ENCODE results near the gene RAB36.

The RAB36 gene

GRCh38 chr22:23187211-23187610, 41.9 kb downstream of the RAB36 start:
- H3K36me3 ChIP-seq = peaks cover 5% of the 10 kb centered on the region

GRCh38 chr22:23187871-23188700, 42.8 kb downstream of the RAB36 start:
- Histone ChIP-seq H3K4me3 (ENCODE audit: low read depth, low read length) (no peak overlapping the region), H3K9me3 (no peaks in the 10 kb centered on the region), H3K36me3 (no peaks in the 10 kb centered on the region), H3K4me1 (no peaks in the 10 kb centered on the region; the same call in none of the 2 replicates), H3K27me3 (no peaks in the 10 kb centered on the region)
- no peak for DNase-seq
- TF ChIP-seq CTCF (IDR thresholded peaks at IDR 0.05; ENCODE audit: low read depth, low read length) = no peak

More at GRCh38 chr22:23187211-23187610, 41.9 kb downstream of the RAB36 start:
- Histone ChIP-seq H3K4me3 (ENCODE audit: low read depth, low read length) (no peak overlapping the region), H3K27me3 (no peaks in the 10 kb centered on the region), H3K9me3 (no peaks in the 10 kb centered on the region), H3K4me1 (peaks cover 3% of the 10 kb centered on the region)
- TF ChIP-seq CTCF (IDR thresholded peaks at IDR 0.05; ENCODE audit: low read depth, low read length) = no peak
- DNase-seq = no peak

- DNase-seq = no peak
- TF ChIP-seq CTCF (IDR thresholded peaks at IDR 0.05; ENCODE audit: low read depth, low read length) = no peak
Measured at GRCh38 chr22:23190526-23190925, 45.2 kb downstream of the RAB36 start.

GRCh38 chr22:23192133-23192532, 46.9 kb downstream of the RAB36 start:
- Histone ChIP-seq H3K4me1 (no peaks in the 10 kb centered on the region), H3K4me3 (ENCODE audit: low read depth, low read length) (no peak overlapping the region), H3K27me3 (no peaks in the 10 kb centered on the region), H3K36me3 (no peaks in the 10 kb centered on the region), H3K9me3 (no peaks in the 10 kb centered on the region)
- DNase-seq = no peak
- no peak for TF ChIP-seq CTCF (IDR thresholded peaks at IDR 0.05; ENCODE audit: low read depth, low read length)

More at GRCh38 chr22:23190526-23190925, 45.2 kb downstream of the RAB36 start:
- Histone ChIP-seq H3K4me1 (no peaks in the 10 kb centered on the region), H3K27me3 (no peaks in the 10 kb centered on the region), H3K36me3 (no peaks in the 10 kb centered on the region), H3K4me3 (ENCODE audit: low read depth, low read length) (no peak overlapping the region), H3K9me3 (no peaks in the 10 kb centered on the region)

GRCh38 chr22:23192558-23192957, 47.3 kb downstream of the RAB36 start:
- no peak for TF ChIP-seq CTCF (IDR thresholded peaks at IDR 0.05; ENCODE audit: low read depth, low read length)
- Histone ChIP-seq H3K9me3 (no peaks in the 10 kb centered on the region), H3K36me3 (no peaks in the 10 kb centered on the region), H3K4me3 (ENCODE audit: low read depth, low read length) (no peak overlapping the region), H3K4me1 (no peaks in the 10 kb centered on the region), H3K27me3 (no peaks in the 10 kb centered on the region)
- DNase-seq = no peak

GRCh38 chr22:23193196-23193827, 48.0 kb downstream of the RAB36 start:
- Histone ChIP-seq H3K27me3 (no peaks in the 10 kb centered on the region), H3K9me3 (no peaks in the 10 kb centered on the region), H3K4me3 (ENCODE audit: low read depth, low read length) (no peak overlapping the region), H3K36me3 (no peaks in the 10 kb centered on the region), H3K4me1 (no peaks in the 10 kb centered on the region)
- DNase-seq = no peak
- no peak for TF ChIP-seq CTCF (IDR thresholded peaks at IDR 0.05; ENCODE audit: low read depth, low read length)
